Nephron progenitor cell (in vitro differentiated cells): Measurements from ENCODE around the gene PRKACB.

Experiments
- DNase-seq: peaks from one replicate; pipeline ENCODE4 v3.0.0; 2021
- H3K27ac Mint-ChIP-seq: 2 replicates; pipeline ENCODE4 v1.8.0; 2021; ENCODE audit warnings: mild to moderate bottlenecking, moderate library complexity, mixed read lengths
- H3K27me3 Mint-ChIP-seq: 2 replicates; pipeline ENCODE4 v1.8.0; 2021; ENCODE audit warnings: mild to moderate bottlenecking, low read depth, mixed read lengths; ENCODE audit not compliant: poor library complexity
- H3K36me3 Mint-ChIP-seq: 2 replicates; pipeline ENCODE4 v1.8.0; 2021; ENCODE audit warnings: low read depth, mixed read lengths
- H3K4me1 Mint-ChIP-seq: 2 replicates; pipeline ENCODE4 v1.8.0; 2021; ENCODE audit warnings: mixed read lengths
- H3K4me3 Mint-ChIP-seq: 2 replicates; pipeline ENCODE4 v1.8.0; 2021; ENCODE audit warnings: mild to moderate bottlenecking, moderate library complexity, mixed read lengths
- H3K9me3 Mint-ChIP-seq: 2 replicates; pipeline ENCODE4 v1.8.0; 2021; ENCODE audit warnings: mild to moderate bottlenecking, moderate library complexity, mixed read lengths
- CTCF ChIP-seq: fragments of 200-600 bp; sonication (generic); IDR thresholded peaks from 2 replicates; pipeline ENCODE4 v1.5.0; 2021; ENCODE audit warnings: antibody characterized with exemption

The PRKACB gene

GRCh38 chr1:84146411-84147032, 2.5 kb downstream of the PRKACB start:
- Mint-ChIP-seq H3K4me1 (peaks cover 9% of the 10 kb centered on the region), H3K9me3 (no peaks in the 10 kb centered on the region)

GRCh38 chr1:84148758-84149157, 4.7 kb downstream of the PRKACB start:
- H3K9me3 Mint-ChIP-seq, result no peaks in the 10 kb centered on the region
- no peak for TF ChIP-seq CTCF

More at GRCh38 chr1:84146411-84147032, 2.5 kb downstream of the PRKACB start:
- H3K27me3 Mint-ChIP-seq, result no peaks in the 10 kb centered on the region
- DNase-seq, result no peak
- peaks cover 9% of the 10 kb centered on the region for H3K36me3 Mint-ChIP-seq
- no peak overlapping the region for H3K27ac Mint-ChIP-seq
- no peak overlapping the region for H3K4me3 Mint-ChIP-seq
- TF ChIP-seq CTCF, result no peak

GRCh38 chr1:84152649-84153056, 8.6 kb downstream of the PRKACB start:
- Mint-ChIP-seq H3K4me3 (no peak overlapping the region), H3K36me3 (peaks cover 38% of the 10 kb centered on the region), H3K27me3 (no peaks in the 10 kb centered on the region), H3K4me1 (peaks cover 14% of the 10 kb centered on the region), H3K9me3 (no peaks in the 10 kb centered on the region), H3K27ac (no peak overlapping the region)
- no peak for TF ChIP-seq CTCF
- DNase-seq, result no peak

More at GRCh38 chr1:84148758-84149157, 4.7 kb downstream of the PRKACB start:
- no peak for DNase-seq
- Mint-ChIP-seq H3K36me3 (peaks cover 23% of the 10 kb centered on the region), H3K27me3 (no peaks in the 10 kb centered on the region), H3K4me3 (no peak overlapping the region), H3K27ac (no peak overlapping the region), H3K4me1 (peaks cover 14% of the 10 kb centered on the region)

GRCh38 chr1:84155517-84155916, 11.4 kb downstream of the PRKACB start:
- no peaks in the 10 kb centered on the region for H3K27me3 Mint-ChIP-seq
- H3K4me3 Mint-ChIP-seq, result no peak overlapping the region
- no peak overlapping the region for H3K27ac Mint-ChIP-seq

GRCh38 chr1:84156210-84156621, 12.1 kb downstream of the PRKACB start:
- Mint-ChIP-seq H3K4me1 (peaks cover 6% of the 10 kb centered on the region), H3K36me3 (peaks cover 41% of the 10 kb centered on the region), H3K4me3 (no peak overlapping the region), H3K27me3 (no peaks in the 10 kb centered on the region), H3K27ac (no peak overlapping the region), H3K9me3 (peaks cover 5% of the 10 kb centered on the region)
- TF ChIP-seq CTCF, result no peak
- DNase-seq, result no peak

More at GRCh38 chr1:84155517-84155916, 11.4 kb downstream of the PRKACB start:
- peaks cover 11% of the 10 kb centered on the region for H3K4me1 Mint-ChIP-seq
- no peak for DNase-seq
- no peaks in the 10 kb centered on the region for H3K9me3 Mint-ChIP-seq
- TF ChIP-seq CTCF, result no peak
- H3K36me3 Mint-ChIP-seq, result peaks cover 42% of the 10 kb centered on the region
